GM18502 (cell line): Measurements from ENCODE around the gene RARRES1.

ENCODE experiments used
- ATAC-seq: cut with Tn5 transposase; IDR thresholded peaks from one replicate; pipeline ENCODE4 v1.9.1; 2021; ENCODE audit warnings: mild to moderate bottlenecking; ENCODE audit not compliant: unreplicated experiment, poor library complexity

RARRES1 gene

GRCh38 chr3:158737410-158737809, 5.2 kb upstream of the RARRES1 start:
- ATAC-seq, result no peak

- no peak for ATAC-seq
These were observed 3.2 kb upstream of the RARRES1 start for GRCh38 chr3:158735296-158736033.

GRCh38 chr3:158733656-158734055, 1.4 kb upstream of the RARRES1 start:
- ATAC-seq, result no peak

- no peak for ATAC-seq
These were observed 571 bp upstream of the RARRES1 start for GRCh38 chr3:158732856-158733200.

GRCh38 chr3:158731486-158731885, 771 bp downstream of the RARRES1 start:
- ATAC-seq, result no peak

- ATAC-seq, result no peak
These were observed 3.4 kb downstream of the RARRES1 start for GRCh38 chr3:158728851-158729250.

GRCh38 chr3:158728061-158728377, 4.2 kb downstream of the RARRES1 start:
- no peak for ATAC-seq

- peak; percentile 68 for ATAC-seq
These were observed 4.8 kb downstream of the RARRES1 start for GRCh38 chr3:158727206-158728060.

- ATAC-seq, result no peak
These were observed 6.8 kb downstream of the RARRES1 start for GRCh38 chr3:158725348-158726011.

- ATAC-seq, result no peak
These were observed 8.3 kb downstream of the RARRES1 start for GRCh38 chr3:158723991-158724390.

- no peak for ATAC-seq
These were observed 10.1 kb downstream of the RARRES1 start for GRCh38 chr3:158722108-158722507.

- ATAC-seq, result no peak
These were observed 13.6 kb downstream of the RARRES1 start for GRCh38 chr3:158718490-158719170.

GRCh38 chr3:158717576-158717975, 14.7 kb downstream of the RARRES1 start:
- ATAC-seq, result no peak

- no peak for ATAC-seq
These were observed 19.2 kb downstream of the RARRES1 start for GRCh38 chr3:158713094-158713499.

GRCh38 chr3:158712443-158712842, 19.8 kb downstream of the RARRES1 start:
- peak; percentile 55 for ATAC-seq

- no peak for ATAC-seq
These were observed 20.4 kb downstream of the RARRES1 start for GRCh38 chr3:158711886-158712285.

- ATAC-seq, result no peak
These were observed 21.7 kb downstream of the RARRES1 start for GRCh38 chr3:158710601-158711000.

- no peak for ATAC-seq
These were observed 22.6 kb downstream of the RARRES1 start for GRCh38 chr3:158709666-158710083.

- ATAC-seq, result no peak
These were observed 28.7 kb downstream of the RARRES1 start for GRCh38 chr3:158703566-158703965.

- ATAC-seq, result no peak
These were observed 29.3 kb downstream of the RARRES1 start for GRCh38 chr3:158702815-158703481.
